Activated naive CD4-positive, alpha-beta T cell (primary cell): ENCODE data around the gene CPM.
"Not testable (repeated sequence)": the region's sequence is repeated elsewhere in the genome, so short reads cannot be mapped to it uniquely, and the experiment has no call there.

Source experiments
- DNase-seq, 4 experiments: peaks; one replicate each; lab custom pipeline; 2025; lab: John Stamatoyannopoulos, UW

Gene CPM

DNA sequence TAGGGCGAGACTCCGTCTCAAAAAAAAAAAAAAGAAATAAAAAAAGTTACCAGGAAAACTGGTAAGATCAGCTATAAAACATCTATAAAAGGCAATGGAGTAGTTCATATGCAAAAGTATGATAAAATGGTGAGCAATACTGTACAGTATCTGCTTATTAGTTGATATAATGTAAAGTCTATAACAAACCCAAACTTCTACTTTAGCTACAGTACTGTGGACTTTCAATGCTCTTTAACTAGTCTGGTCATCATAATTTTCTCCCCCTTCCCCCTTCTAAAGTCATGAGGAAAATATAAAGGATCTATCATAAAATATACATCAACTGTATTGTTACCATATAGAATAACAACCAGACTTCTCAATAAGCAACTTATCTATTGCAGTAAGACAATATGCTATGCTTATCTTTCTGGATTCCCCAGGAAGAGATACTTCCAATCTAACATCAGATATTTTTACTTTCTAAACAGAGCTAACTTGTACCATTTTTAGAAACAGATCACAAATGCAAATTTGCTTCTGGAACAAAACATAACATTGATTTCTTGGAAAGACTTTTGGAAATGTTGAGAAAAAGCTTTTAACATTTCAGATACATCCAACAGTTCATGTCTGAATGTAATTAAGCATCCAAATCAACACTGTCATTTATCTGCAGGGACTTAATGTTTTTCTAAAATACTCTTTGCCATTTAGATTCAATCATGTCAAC is 81.2 kb downstream of the CPM start:
- no peak for DNase-seq

- DNase-seq, result no peak
These were observed 82.6 kb downstream of the CPM start for GRCh38 chr12:68850390-68850789.

GRCh38 chr12:68846811-68847210 is 86.2 kb downstream of the CPM start:
- DNase-seq, result no peak

DNA sequence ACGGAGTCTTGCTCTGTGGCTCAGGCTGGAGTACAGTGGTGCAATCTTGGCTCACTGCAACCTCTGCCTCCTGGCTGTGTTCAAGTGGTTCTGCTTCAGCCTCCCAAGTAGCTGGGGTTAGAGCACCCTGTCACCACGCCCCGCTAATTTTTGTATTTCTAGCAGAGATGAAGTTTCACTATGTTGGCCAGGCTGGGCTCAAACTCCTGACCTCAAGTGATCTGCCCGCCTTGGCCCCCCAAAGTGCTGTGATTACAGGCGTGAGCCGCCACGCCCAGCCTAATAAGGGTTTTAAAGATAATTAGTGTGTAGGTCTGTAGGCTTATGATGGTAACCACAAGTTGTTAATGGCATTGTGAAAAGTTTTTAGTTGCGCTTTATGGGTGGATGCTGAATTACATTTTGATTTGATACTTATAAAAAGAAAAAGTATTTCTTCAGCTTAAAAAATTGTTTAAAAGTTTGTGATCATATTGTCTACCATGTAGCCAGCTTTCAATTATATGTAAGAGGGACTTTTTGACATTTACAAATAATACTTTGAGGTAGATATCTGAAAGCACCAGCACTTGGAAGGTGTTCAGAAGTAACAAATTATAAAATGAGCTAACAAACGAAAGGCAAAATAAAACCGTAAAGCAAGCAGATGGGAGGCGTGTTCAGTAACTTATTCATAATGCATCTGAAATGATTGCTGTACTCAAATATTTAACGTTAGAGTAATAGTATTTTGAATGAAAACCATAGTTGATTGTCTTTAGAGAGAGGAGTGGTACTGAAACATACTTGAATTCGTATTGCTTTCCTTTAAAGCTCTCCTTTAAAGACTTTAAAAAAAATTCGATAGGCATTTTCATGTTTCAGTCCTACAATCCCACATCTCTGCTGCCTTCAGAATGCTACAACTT is 87.9 kb downstream of the CPM start:
- no peak for DNase-seq

DNA sequence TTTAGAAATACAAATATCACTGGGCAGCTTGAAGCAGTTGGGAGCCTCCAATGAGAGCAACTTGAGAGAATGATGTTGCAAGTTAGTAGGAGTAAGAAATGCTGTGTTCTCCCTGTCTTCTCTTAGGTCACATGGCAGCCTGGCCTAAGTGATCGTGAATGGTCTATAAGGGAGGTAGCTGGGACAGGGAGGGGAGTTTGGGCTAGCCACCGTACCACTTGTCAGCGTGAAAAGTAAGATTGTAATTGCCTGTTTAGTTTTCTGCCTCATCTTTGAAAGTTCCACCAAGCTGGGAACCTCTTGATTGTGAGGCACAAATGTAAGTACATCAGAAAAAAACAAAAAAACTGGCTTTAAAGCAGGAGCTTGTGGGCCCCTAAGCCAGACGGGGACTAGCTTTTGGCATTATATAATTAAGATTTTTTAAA is 88.6 kb downstream of the CPM start:
- no peak for DNase-seq

DNA sequence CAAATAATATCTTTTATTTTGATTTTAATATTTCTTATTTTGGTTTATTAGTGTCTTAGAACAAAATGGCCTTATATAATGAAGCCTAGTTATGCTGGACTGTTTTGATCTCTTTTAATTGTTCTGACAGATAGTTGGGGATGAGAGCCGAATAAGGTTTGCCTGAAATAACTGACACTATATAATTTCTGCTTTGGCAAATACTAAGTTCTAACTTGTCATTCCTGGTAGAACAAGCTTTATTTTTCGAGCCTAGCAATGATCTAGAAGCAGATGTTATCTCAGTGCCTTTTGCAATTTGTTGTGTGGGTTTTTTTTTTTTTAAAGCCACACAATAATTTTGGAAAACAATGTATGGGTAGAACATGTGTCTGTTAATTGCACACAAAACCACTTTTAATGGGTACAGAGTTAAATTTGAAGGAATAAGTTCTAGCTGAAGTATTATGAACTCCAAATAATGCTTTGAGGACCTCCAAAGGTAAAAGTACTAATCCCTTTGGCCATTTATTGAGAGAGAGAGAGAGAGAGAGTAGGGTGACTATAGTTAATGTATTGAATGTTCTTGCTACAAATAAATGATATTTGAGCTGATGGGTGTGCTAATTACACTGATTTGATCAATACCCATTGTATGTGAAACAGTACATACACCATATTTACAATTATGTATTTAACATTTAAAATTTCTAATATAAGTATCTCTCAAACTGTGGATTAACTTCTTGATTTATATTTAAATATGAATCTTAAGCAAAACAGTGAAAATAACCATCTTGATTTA is 90.0 kb downstream of the CPM start:
- no peak for DNase-seq

DNA sequence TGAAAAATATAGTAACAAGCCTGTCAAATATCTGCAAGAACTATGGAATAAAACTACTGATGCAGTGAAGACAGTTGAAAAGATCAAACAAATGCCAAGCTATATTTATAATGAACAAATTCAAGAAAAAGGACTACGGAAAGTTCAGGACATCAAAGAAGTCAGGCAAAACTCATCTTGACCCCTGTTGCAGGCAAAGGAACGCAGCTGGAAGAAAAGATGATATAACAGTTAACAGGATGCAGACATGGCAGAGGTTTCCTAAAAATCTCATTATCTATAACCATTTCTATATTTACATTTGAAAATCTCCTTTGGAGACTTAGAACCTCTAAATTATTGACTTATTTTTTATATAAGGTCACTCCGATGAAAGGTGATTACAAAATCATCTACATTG is 90.8 kb downstream of the CPM start:
- DNase-seq, result no peak

DNA sequence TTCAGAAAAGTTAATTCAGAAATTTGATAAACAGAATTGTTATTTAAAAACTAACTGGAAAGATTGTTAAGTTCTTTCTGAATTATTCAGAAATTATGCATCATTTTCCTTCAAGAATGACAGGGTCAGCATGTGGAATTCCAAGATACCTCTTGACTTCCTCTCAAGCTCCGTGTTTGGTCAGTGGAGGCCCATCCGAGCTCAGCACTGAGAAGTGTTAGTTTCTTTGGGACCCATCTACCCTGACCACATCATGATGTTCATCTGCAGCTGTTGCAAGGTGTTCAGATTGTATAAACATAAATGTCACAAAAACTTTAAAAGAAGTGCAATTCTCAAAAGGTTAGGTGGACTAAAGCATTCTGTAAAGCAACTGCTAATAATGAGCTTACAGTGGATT is 91.3 kb downstream of the CPM start:
- DNase-seq, result no peak

DNA sequence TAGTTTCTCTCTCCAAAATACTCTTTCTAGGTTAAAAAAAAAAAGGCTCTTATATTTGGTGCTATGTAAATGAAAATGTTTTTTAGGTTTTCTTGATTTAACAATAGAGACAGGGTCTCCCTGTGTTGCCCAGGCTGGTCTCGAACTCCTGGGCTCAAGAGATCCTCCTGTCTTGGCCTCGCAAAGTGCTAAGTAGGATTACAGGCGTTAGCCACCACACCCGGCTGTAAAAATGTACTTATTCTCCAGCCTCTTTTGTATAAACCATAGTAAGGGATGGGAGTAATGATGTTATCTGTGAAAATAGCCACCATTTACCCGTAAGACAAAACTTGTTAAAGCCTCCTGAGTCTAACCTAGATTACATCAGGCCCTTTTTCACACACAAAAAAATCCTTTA is 91.8 kb downstream of the CPM start:
- not testable (repeated sequence) for DNase-seq

DNA sequence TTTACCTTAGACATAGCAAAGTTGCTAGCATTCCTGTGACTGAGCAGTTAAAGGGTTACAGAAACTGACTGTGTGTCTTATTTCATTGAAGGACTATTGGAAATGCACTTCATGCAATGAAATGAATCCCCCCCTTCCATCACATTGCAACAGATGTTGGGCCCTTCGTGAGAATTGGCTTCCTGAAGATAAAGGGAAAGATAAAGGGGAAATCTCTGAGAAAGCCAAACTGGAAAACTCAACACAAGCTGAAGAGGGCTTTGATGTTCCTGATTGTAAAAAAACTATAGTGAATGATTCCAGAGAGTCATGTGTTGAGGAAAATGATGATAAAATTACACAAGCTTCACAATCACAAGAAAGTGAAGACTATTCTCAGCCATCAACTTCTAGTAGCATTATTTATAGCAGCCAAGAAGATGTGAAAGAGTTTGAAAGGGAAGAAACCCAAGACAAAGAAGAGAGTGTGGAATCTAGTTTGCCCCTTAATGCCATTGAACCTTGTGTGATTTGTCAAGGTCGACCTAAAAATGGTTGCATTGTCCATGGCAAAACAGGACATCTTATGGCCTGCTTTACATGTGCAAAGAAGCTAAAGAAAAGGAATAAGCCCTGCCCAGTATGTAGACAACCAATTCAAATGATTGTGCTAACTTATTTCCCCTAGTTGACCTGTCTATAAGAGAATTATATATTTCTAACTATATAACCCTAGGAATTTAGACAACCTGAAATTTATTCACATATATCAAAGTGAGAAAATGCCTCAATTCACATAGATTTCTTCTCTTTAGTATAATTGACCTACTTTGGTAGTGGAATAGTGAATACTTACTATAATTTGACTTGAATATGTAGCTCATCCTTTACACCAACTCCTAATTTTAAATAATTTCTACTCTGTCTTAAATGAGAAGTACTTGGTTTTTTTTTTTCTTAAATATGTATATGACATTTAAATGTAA is 93.5 kb downstream of the CPM start:
- no peak for DNase-seq

DNA sequence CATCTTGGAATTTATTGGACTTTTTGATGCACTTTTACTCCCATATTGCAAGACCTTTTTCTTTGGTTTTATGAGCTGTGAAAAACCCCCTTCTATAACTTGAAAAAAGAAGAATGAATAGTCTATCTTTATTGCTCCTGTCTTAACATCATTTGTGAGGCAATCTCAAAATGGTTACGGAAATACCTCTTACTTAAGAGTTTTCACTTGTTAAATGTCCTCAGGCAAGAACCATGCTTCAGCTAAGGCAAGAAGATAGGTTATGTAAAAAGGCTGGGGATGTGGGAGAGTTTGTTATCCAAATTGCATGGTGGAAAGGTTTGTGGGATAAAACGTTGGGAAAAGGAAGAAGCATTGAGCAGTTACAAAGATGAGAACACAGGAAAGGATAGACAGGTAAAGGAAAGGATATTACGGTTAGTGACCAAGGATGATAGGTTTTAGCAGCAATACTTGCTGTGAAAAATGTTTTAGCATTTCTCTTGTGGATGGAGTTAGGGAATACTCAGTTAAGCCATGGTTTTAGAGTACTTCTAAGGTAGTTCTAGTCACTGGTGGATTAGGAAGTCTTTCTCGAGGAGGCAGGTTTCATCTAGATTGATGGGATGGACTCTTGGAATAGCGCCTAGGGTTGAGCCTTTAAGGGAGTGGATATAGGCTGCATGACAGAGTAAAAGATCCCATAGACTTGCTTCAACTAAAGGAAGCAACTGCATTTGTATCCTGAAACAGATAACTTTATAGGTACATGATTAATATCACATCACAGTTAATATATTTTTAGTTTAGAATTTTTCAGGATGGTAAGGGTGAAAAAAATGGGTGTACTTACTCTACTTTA is 94.7 kb downstream of the CPM start:
- DNase-seq, result no peak

- no peak for DNase-seq
These were observed 95.8 kb downstream of the CPM start for GRCh38 chr12:68837215-68837614.

DNA sequence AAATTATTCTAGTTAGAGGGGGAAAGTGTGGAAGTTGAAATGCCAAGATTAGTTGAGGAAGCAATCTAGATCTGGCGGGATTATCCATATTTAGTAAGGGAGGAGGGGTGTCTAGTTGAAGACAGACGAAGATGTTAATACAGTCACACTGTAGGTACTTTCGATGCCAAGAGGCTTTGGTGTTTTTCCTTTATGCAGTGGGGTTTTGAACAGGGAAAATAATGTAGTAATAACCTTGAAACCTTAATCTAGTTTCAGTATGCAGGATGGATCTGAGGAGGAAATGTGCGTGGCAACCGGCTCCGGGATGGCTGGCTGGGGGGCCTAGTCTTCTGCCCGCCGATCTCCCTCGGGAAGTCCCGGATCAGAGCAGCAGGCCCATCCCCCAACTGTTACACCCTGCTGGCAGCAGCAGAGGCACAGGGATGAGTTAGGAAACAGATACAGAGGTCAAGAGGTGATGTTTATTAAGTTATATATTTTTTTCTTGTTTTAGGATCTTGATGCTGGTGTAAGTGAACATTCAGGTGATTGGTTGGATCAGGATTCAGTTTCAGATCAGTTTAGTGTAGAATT is 97.5 kb downstream of the CPM start:
- DNase-seq, result no peak

DNA sequence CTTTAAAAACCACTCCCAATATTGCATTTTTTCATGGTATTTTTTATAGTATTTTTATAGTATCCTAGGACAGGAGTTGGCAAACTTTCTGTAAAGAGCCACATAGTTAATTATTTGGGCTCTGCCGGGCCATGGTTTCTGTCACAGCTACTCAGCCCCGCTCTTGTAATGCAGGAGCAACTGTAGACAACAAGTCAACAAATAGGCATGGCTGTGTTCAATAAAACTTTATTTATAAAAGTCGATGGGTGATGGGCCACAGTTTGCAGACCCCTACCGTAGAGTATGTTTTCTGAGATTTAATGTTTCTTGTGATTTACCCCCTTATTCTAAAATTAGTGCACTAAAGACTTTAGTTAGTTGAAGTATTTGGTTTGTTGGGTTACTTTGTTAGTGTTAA is 99.5 kb downstream of the CPM start:
- DNase-seq, result no peak

GRCh38 chr12:68832504-68832867 is 100.5 kb downstream of the CPM start:
- no peak for DNase-seq

DNA sequence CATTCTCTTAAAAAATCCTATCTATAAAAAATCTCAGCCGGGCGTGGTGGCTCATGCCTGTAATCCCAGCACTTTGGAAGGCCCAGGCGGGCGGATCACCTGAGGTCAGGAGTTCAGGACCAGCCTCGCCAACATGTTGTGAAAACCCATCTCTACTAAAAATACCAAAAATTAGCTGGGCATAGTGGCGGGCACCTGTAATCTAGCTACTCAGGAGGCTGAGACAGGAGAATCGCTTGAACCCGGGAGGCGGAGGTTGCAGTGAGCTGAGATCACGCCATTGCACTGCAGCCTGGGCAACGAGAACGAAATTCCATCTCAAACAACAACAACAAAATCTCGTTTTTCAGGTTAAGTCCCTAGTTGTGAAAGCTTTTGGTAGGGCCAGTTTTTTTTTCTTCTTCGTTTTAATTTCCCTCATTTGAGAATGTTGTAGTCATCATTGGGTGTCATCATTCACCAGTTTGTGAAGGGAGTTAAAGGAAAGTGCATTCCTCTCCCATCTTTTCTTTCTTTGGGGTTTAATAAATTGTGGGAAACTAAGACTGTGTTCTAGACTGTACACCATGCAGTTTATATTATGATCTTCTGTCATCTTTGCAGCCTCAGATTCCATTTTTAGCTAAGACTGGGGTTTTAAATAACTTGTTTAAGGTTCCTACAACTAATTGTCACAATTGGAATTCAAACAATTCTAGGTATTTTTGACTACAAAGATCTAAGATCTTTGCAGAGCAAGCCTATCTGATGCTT is 101.0 kb downstream of the CPM start:
- DNase-seq, result no peak

DNA sequence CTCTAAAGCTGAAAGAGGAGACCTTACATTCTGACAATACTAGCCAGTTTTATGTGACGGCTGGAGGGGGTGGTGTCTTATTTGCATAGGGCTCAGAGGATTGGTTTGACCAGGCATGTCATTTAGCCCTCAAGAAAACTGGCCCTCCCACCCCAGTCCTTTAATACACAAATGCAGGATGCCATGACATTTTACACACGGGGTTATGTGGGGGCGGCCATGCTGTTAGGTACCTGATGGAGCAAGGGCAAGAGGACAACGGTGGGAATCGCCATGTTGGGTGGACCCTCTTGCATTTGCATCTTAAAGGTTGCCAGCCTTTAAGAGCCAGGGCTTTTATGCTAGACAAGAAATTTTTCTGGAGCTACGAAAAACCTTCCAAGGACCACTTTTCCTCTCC is 101.7 kb downstream of the CPM start:
- no peak for DNase-seq

GRCh38 chr12:68828672-68829068 is 104.3 kb downstream of the CPM start:
- no peak for DNase-seq

DNA sequence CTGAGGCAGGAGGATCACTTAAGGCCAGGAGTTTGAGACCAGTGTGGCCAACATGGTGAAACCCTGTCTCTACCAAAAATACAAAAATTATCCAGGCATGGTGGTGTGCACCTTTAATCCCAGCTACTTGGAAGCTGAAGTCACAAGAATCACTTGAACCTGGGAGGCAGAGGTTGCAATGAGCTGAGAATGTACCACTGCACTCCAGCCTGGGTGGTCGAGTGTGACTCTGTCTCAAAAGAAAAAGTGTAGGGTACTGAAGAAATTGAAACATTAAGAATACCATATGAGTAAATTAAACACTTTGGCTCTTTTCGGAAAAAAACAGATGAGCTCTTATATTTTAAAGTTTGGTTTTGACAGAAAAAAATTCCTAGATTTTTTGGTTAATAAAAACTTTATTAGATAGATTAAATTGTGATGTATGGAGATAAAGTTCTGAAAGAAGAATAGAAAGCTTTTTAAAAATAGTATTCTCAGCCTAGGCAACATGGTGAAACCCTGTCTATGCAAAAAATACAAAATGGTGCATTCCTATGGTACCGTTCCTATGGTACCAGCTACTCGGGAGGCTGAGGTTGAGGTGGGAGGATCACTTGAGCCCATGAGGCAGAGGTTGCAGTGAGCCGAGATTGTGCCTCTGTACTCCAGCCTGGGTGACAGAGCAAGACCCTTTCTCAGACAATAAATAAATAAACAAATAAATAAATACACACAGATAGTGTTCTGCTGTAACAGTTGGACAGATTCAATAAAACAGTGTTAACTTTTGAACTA is 104.9 kb downstream of the CPM start:
- DNase-seq, result no peak
